HG03439 (cell line): Measurements from ENCODE around the gene MRPL9.
"Not testable (repeated sequence)": the region's sequence is repeated elsewhere in the genome, so short reads cannot be mapped to it uniquely, and the experiment has no call there.

Experiments used
- ATAC-seq: cut with Tn5 transposase; IDR thresholded peaks from one replicate; pipeline ENCODE4 v1.9.1; 2021; ENCODE audit warnings: mild to moderate bottlenecking, moderate library complexity; ENCODE audit not compliant: unreplicated experiment

Gene MRPL9

DNA sequence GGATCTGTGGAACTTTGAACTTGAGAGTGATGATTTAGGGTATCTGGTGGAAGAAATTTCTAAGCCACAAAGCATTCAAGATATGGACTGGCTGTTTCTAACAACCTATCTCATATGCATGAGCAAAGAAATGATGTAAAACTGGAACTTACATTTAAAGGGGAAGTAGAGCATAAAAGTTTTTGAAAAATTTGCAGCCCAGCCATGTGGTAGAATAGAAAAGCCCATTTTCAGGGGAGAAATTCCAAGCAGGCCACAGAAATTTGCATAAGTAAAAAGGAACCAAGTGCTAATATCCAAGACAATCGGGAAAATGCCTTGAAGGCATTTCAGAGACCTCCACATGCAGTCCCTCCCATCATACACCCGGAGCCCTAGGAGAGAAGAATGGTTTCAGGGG lies 26.3 kb downstream of the MRPL9 start:
- ATAC-seq = no peak

DNA sequence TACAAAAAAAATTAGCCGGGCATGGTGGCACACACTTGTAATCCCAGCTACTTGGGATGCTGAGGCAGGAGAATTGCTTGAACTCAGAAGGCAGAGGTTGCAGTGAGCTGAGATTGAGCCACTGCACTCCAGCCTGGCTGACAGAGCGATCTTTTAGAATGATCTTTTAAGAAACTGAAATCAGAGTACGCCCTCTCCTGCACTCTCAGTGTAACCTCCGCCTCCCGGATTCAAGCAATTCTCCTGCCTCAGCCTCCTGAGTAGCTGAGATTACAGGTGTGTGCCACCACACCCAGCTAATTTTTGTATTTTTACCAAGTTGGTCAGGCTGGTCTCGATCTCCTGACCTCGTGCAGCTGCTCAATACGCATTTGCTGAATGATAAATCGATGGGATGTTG lies 29.3 kb downstream of the MRPL9 start:
- ATAC-seq = not testable (repeated sequence)

DNA sequence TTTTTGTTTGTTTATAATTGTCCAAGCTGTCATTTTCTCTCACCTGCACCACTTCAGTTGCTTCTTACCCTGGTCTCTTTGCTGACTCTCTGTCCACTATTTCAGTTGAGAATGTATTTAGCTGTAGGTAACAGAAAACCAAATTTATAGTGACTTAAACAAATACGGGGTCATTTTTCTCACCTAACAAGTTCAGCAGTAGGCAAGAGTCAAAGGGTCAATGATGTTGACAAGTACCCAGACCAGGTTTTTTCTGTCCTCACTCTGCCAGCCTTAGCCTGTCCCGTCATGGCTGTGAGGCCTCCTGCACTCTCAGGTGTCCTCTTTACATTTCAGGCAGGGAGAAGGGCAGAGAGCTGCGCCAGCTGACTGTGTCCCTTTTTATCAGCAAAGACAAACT lies 30.2 kb downstream of the MRPL9 start:
- ATAC-seq = no peak

DNA sequence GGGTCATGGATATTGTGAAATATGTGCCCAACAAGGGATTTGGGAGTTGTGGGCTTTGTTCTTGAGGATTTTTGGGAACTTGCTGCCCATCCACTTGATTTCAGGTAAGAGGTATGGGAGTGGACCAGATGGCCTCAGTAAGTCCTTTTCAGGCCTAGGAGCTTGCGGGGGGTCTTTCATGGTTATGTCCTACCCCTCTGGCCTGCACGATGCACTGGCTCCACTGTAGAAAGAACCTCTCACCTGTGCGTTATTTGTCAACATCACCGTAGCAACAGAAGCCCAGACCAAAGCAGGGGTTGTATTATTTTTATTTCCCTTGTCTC lies 33.4 kb downstream of the MRPL9 start:
- ATAC-seq = no peak

DNA sequence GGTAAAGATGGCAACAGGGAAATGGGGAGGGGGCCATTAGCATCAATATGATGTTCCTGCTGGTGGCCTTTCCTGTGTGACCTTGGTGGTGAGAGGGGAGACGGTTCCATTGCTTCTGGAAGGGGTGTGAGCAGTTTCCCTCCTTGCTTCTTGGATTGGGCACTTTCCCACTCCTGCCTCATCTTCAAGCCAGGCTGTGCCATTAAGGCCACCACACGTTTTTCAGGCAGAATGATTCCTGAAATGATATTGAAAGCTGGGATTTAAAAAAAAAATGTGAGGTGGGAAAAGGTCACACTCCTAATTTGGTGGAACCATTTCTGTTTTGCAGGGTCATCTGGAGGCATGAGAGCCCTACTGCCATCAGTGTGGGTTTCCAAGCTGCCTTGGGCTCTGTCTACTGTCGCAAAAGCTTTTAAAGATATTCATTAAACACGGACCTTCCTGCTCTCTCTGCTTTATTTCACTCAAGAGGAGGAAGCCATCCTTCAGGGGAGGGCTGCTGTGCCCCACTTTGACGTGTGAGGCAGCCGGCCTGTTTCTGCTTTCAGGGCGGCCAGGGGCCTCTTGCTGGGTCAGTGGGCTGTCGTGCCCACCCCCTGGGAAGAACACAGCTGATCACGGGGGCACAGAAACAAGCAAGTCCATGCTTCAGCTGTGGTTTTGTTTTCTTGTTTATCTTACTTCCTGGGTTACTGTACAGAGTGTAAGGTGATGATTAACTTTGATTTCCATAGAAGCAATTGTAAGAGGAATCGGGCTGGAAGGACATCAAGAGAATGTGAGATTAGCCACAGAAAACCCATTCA lies 33.9 kb downstream of the MRPL9 start:
- no peak for ATAC-seq

DNA sequence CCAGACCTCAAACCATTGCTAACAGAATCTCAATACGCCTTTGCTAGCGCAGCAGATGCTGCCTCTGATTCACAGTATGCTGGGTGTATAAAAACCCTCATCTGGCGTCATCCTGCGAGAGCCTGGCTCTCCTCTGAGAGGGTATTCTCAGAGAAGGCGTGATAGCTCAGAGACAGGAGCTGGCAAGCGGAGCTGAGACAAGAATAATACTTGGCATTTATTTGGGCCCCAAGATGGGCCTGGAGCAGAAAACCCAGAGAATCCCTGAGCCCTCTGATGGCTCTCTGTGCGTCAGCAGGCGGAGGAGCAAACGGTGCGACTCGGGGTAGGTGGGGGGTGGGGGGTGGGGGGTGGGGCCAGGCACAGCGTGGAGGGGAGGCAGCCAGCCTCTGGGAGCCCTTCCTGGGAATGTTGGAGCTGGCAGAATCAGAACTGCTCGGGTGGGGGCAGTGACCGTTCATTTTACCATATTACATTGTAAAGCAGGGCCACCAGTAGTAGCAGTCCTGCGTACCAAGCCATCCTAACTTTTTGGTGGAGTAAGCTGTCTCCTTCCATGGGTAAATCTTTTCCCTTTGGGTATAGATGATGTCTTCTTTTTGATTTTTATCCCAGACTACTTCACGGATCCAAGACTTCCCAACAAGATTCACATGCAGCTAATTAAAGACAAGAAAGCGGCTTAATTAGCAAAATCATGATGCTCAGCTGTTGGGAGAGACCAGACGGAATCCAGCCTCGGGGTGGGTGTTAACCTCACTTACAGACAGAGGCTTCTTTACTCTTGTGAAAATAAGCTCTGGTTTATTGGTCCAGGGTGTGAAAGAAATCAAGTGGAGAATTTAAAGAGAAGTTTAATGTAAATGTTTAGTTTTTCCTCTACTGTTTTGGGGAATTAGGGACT lies 34.9 kb downstream of the MRPL9 start:
- no peak for ATAC-seq

DNA sequence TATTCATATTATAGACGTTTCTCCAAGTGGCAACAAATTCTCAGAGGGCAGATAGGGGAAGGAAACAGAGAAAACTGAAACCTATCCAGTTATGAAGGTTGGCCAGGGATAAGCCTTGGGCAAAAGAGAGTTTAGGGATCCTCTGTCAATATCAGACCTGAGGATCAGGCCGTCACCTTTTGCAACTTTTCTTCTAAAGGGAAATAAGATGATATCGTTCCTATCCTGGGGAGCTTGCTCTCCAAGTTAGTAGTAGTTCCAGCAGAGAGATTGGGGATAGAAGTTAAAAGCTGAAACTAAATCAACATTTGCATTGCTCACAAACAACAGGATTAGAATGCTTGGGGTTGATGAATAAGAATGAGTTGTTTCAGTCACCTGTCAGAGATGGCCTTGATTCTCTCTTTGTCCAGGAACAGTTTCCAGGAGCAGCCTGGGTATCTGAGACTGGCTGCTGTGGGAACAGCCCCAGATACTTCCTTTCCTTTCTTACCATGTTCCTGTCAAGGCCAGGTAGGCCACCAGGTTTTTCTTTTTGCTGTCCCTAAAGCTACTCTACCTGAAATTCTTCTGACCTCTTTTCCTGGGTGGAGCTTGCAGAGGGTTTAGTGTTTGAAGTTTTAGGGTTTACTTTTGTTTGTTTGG lies 39.4 kb downstream of the MRPL9 start:
- no peak for ATAC-seq

DNA sequence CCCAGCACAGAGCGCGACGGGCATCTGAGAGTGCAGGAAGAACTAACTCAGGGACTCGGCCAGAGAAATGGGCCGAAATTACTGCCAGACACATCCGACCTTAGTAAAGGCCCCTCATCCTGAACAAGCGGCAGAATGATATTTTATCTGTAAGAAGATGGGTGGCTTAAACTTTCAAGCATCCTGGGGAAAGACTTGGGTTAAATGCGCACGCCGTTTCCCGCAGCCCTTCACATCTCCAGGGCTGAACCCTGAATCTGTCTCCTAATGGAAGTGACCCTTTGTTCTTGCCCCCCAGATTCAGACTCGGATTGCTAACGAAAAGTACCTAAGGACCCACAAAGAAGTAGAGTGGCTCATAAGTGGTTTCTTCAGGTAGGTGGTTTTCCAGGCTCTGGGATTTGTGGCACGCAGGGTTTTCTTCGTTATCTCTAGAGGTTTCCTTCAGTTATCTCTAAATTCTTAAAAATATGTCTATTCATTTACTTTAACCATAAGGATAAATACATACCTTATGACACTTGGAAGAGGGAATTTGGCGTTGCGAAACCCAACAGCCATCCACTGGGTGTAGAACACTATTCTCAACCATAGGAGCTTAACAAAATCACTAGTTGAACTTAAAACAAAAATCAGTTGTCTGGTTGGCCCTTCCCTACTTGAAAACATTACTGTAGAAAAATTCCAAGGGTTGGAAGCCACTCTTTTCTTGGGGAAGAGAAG lies 41.3 kb downstream of the MRPL9 start:
- ATAC-seq = no peak

DNA sequence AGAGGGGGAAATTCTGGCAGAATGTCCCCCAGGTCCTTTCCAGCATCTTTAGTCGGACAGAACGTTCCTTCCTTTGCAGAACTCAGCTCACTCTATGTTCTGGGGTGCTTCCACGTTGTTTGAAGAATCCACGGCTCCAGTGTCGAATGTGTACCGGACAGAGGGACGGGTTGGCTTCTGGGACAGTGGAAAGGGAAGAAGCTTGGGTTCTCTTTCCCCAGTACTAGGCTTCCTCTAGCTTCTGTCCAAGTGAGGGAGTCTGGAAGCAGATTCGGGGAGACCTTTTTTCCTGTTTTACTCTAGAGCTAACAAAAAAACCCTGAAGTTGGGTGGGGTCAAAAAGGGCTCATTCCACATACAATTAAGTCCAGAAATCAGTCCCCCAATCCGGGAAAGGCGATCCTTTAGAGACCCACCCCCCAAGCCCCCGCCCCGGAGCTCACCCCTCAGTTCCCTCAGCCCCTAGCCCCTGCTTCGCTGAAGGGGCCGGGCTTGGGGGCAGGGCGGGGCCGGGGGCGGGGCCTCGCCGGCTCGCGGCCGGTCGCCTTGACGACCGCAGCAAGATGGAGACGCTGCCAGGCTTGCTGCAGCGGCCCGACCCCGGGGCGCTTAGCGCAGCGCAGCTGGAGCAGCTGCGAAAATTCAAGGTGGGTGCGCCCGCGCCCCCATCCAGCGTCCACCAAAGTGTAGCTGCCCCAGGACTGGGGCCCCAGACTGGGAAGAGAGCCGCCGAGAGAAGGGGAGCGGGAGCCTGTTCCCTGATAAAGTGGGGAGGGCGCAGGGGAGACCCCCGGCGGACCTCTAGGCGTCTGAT lies 42.1 kb downstream of the MRPL9 start, which contains the start of gene RIIAD1:
TSS of gene RIIAD1 (plus strand) at position 549 of the 814 bp plus-strand sequence. CDS start at position 564, 15 bp downstream.
- no peak for ATAC-seq

DNA sequence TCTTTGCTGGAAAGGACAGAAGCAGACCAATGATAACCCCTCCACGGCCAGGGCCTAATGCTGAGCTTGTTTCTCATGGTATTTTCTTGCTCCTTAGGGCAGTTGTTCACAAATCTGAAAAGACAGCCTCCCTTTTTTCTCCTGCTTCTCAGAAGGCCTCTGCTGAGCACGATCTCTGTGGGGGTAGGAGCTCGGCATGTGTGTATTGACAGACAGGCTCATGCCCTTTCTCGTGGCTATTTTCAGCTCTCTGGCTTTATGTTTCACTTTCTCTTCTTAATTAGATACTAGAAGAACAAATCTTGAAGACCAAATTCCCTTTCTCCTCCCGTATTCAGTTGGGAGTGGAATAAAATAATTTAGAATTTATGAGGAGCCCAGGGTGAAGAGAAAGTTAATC lies 42.7 kb downstream of the MRPL9 start:
- no peak for ATAC-seq

DNA sequence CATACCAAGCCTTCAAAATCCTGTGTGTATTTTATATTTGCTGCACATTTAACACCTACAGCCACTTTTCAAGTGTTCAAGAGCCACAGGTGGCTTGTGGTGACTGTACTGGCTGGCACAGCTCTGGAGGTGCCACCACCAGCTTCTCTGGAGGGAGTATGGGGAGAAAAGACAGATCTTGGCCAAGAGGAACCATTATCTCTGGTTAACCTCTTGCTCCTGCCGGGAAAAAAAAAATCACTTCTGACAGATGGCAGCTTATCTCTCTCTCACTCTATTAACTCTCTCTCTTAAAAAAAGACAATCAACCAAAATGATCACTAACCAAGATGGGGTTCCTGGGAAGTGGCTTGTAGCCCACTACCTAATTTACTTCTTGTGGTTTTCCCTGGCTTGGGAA lies 43.2 kb downstream of the MRPL9 start:
- no peak for ATAC-seq

DNA sequence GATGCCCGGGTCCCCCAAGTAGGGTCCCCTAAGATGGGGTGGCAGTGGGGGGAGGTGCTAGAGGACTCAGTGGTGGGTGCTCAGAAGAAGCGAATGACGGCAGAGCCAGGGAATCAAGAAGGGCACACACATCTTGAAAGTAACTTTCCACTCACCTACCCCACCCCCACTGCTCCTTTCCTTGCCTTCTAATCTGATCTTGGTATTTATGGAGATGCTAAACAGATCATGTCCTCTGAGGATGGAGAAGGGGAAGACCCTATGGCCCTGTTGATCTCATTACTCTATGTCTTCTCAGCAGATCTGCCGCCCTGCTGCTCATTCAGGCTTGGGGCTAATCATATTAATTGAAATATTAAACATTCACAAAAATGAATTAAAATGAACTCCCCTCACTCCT lies 44.6 kb downstream of the MRPL9 start:
- no peak for ATAC-seq

DNA sequence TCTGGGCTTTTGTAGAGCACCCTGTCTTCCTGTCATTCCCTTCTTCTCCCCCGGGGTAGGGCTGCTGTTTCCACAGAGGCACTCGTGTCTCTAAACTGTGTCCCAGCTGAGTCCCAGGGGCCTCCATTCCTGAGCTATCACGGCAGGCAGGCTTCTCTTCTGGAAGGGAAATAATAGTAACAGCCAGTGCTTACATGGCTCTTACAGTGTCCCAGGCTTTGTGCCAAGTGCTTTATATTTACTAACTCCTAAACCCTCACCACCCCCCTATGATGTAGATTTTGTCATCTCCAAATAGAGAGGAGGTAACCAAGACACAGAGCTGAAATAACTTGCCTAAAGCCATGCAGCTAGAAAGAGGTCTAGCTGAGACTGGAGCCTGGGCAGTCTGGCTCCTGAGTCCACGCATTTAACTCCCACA lies 45.3 kb downstream of the MRPL9 start:
- no peak for ATAC-seq

DNA sequence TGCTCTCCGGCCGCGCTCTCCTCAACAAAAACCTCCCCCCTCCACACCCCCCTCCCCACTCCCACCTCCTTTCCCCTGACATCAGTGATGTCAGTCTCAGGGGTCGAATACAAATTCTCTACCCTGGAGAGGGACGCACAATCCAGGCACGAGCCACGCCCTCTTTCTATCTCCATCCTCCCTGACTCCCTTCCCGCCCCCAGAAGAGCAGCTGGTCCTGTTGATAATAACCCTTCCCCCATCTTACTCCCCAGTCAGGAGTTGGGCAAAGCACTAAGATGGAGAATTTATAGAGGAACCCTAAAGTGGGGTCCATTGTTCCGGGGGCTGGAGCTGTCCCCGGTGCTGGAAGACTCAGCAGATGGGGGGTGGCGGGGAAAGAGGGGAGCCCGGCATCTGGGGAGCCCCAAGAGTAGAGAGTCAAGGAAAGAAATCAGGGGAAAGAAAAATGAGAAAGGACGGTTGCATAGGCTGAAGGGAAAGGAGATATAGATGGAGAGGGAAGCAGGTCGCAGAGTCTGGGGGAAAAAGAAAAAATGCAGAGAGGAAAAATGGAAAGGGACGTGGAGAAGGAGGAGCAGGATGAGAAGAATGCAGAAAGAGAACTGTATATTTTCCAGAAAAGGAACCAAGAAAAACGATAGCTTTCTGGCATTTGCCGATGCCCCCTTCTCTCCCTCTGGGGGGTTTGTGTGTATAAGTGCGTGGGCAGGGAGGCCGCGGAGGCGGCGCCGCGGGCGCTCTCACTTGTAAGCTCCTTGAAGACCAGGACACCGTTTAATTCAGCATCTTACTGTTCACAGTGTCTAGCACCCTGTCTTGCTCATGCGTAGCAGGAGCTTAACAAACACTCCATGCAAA lies 46.3 kb downstream of the MRPL9 start, which contains the start of gene CELF3:
TSS of gene CELF3 (minus strand) at position 33 of the 861 bp plus-strand sequence. CDS start 783 bp downstream, outside the sequence.
- ATAC-seq = no peak

DNA sequence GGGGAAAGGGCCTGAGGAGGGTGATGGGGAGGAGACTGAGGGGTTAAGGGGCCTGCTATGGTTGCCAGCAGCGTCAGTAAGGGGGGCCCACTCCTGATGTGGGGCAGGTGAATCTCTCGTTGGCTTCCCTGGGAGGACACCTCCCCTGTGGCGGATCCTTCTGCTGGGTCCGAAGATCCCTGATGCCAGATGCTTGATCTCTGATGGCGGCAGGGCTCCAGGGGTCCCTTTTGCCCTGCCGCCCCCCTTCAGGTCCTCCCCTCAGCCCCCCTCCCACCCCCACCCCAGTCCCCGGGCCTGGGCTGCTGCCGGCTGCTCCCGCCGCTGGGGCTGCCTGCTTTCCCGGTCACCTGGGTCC lies 46.9 kb downstream of the MRPL9 start:
- ATAC-seq = no peak

DNA sequence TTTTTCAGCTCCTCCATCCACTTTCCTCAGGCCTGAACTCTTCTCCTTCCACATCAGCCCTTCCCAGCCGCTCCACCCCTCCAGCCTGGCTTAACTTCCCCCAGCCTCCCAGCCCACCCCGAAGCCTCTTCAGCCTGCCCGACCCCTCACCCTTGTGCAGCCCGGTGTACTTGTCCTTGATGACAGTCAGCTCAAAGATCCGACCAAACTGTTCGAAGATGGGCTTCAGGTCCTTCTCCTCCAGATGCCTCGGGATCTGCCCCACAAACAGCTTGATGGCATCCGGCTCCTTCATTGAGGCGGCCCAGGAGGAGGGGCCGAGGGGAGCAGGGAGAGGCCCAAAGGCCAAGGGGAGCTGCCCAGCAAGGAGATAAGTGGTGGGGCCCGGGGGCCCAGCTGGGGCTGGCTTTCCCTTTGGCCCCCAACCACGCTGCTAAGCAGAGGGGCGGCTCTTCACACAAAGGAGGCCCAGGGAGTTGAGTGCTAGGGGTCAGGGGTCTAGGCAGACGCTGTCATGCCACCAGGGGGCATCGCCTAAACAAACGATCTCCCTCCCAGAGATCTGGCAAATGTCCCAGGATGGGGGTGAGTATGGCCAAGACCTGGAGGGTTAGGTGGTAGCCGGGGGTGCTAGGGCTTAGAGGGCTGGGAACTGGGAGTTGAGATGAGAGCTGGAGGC lies 47.4 kb downstream of the MRPL9 start:
- no peak for ATAC-seq

DNA sequence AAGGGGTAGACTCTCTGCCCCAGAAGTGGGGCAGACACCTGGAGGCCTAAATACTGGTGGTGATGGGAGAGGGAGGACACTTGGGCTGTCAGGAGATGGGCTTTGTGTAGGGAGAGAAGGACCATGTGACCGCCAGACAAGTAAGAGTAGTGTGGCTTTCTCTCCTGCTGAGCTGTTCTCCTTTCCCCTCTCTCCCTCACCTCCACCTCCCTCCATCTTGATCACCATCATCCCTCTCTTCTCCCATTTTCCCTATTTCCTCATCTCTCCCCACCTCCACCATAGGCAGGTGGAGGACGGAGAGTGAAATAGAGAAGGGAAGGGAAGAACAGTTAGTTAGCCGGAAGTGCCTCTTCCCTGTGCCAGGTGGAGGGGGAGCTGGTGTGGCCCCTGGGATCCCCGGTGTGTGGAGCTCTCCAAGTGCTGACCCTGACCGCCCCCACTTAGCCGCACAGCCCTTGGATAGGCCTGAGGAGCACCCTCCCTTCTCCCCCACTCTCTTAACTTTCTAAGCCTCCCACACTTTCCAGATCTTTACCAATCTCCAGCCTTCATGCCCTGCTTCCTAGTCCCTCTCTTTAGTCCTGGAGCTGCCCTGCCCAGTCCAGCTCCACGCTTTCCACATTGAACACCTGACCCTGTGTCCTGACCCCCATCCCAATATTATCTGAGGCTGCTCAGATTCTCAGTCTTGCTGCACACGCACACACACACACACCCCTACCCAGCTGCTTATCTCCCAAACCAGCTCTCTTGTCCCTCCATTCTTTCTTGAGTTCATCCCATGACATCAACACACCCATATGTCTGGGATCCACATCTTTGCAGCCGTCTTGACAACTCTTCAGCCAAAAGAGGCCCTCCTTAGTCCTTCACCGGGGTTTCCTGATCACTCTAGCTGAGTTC lies 48.2 kb downstream of the MRPL9 start:
- ATAC-seq = no peak
